ENCODE measurements around the gene BCAP29.

DNA sequence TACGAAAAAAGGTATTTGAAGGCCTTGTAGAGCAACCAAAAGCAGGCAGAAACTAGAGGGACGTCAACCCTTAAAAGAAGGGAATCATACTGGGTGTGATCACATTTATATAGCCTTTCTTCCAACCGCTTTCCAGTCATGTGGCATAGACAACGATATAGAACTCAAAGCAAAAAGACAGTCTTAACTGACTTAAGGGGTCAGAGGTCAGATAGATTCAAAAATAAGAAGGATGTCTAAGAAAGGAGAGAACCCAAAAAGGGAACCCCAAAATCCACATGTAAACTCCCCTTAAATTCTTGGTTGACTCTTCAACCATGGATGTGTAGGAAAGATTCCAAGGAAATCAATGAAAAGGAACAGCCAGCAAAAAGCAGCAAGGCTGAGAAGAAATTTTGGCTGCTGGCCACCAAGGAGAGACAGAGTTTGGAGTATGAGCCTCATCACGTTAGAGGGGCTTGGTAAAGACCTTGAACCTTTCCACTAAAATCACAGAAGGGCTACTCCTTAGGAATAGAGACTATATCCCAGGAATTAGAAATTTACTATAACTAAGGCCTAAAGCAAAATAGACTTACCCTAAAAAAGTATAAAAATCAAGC, 8.6 kb downstream of the BCAP29 start:
- TF ChIP-seq, protein P1, sequence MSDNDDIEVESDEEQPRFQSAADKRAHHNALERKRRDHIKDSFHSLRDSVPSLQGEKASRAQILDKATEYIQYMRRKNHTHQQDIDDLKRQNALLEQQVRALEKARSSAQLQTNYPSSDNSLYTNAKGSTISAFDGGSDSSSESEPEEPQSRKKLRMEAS (IDR thresholded peaks at IDR 0.05): no peak
- no peak for TF ChIP-seq SP1 (IDR thresholded peaks at IDR 0.05; ENCODE audit: low read depth)
- no peak for TF ChIP-seq CTCF (IDR thresholded peaks at IDR 0.05 in 2 of 3, conservative IDR thresholded peaks at IDR 0.05 in 1 of 3; ENCODE audit: borderline replicate concordance in 1 of 3, insufficient read depth in 1 of 3, low read depth in 2 of 3, low read length in 2 of 3)
